Frontal cortex (tissue), 4 donors: ENCODE data around the gene DCST1. TPM values are rescaled to one million over a fixed set of nuclear protein-coding genes. Genes with fewer than 3 reads are reported as not detected.
"Not testable (repeated sequence)": the region's sequence is repeated elsewhere in the genome, so short reads cannot be mapped to it uniquely, and the experiment has no call there.

Source experiments
- DNase-seq, 2 donors: peaks; one replicate each; pipeline ENCODE4 v3.0.0; 2012; ENCODE audit warnings: low spot score in 2 of 2
- FAIRE-seq: peaks from 2 replicates; lab custom pipeline; 2012; peaks lifted over from hg19 to GRCh38; lab: Jason Lieb, UNC
- total RNA-seq: library from RNA; depleted of rRNA; stranded (reverse); fragments of >200 nt; gene quantifications from one replicate; pipeline ENCODE4 v1.2.3, GENCODE V29; 2014
- donor health status: control.
- donor health status: control.
- donor health status: control.

Gene DCST1
- not detected for total RNA-seq

GRCh38 chr1:155033524-155033923 lies at the start of gene DCST1, which contains the start of gene DCST2:
Gene DCST1, plus strand, starts transcription at chr1:155033824. Its CDS starts 213 bp downstream, at chr1:155034037.
Gene DCST2, minus strand, starts transcription at chr1:155033781. Its CDS starts 80 bp downstream, at chr1:155033701.
- FAIRE-seq (no peak), DNase-seq (no peak)

- DNase-seq, FAIRE-seq: not testable (repeated sequence)
These were observed 46.9 kb upstream of the DCST1 start for GRCh38 chr1:154986736-154987135.

GRCh38 chr1:154987326-154987725 lies 46.3 kb upstream of the DCST1 start:
- FAIRE-seq (no peak), DNase-seq (no peak)

GRCh38 chr1:154988058-154988954 lies 45.3 kb upstream of the DCST1 start:
- FAIRE-seq (no peak), DNase-seq (no peak)

- FAIRE-seq (no peak), DNase-seq (no peak)
These were observed 44.3 kb upstream of the DCST1 start for GRCh38 chr1:154989195-154989860.

GRCh38 chr1:154990276-154990675 lies 43.3 kb upstream of the DCST1 start:
- FAIRE-seq (no peak), DNase-seq (no peak)

GRCh38 chr1:154992721-154993571 lies 40.7 kb upstream of the DCST1 start:
- no peak for DNase-seq
- FAIRE-seq: no peak

GRCh38 chr1:154993572-154994268 lies 39.9 kb upstream of the DCST1 start, which contains the start of gene LENEP:
Gene LENEP, plus strand, starts transcription at chr1:154993586. Its CDS starts 22 bp downstream, at chr1:154993608.
- FAIRE-seq: no peak
- DNase-seq: no peak

- no peak for DNase-seq
- no peak for FAIRE-seq
These were observed 39.4 kb upstream of the DCST1 start for GRCh38 chr1:154994269-154994587.

- FAIRE-seq (no peak), DNase-seq (no peak)
These were observed 39.0 kb upstream of the DCST1 start for GRCh38 chr1:154994591-154994990.

GRCh38 chr1:154995301-154995983 lies 38.2 kb upstream of the DCST1 start:
- DNase-seq: peak in 1 of 2 donors; percentile 37
- not testable (repeated sequence) for FAIRE-seq

- FAIRE-seq: no peak
- DNase-seq: no peak
These were observed 36.5 kb upstream of the DCST1 start for GRCh38 chr1:154996966-154997701.

GRCh38 chr1:154998201-154998780 lies 35.3 kb upstream of the DCST1 start:
- FAIRE-seq (no peak), DNase-seq (no peak)

- no peak for FAIRE-seq
- peak in 1 of 2 donors; percentile 72 for DNase-seq
These were observed 34.6 kb upstream of the DCST1 start for GRCh38 chr1:154998818-154999570.

GRCh38 chr1:154999571-155000410 lies 33.8 kb upstream of the DCST1 start:
- FAIRE-seq (no peak), DNase-seq (peak in 1 of 2 donors; percentile 46)

- DNase-seq: peak in 1 of 2 donors; percentile 76
- no peak for FAIRE-seq
These were observed 33.3 kb upstream of the DCST1 start for GRCh38 chr1:155000411-155000725.
